ENCODE data around the gene KCNQ2. TPM values are rescaled to one million over a fixed set of nuclear protein-coding genes. Genes with fewer than 3 reads are reported as not detected.
"Not testable (repeated sequence)": the region's sequence is repeated elsewhere in the genome, so short reads cannot be mapped to it uniquely, and the experiment has no call there.

Gene KCNQ2
- total and polyA plus RNA-seq, 8 donors: 8.4 to 19.1 (median 14.1) TPM; not detected in 2

DNA sequence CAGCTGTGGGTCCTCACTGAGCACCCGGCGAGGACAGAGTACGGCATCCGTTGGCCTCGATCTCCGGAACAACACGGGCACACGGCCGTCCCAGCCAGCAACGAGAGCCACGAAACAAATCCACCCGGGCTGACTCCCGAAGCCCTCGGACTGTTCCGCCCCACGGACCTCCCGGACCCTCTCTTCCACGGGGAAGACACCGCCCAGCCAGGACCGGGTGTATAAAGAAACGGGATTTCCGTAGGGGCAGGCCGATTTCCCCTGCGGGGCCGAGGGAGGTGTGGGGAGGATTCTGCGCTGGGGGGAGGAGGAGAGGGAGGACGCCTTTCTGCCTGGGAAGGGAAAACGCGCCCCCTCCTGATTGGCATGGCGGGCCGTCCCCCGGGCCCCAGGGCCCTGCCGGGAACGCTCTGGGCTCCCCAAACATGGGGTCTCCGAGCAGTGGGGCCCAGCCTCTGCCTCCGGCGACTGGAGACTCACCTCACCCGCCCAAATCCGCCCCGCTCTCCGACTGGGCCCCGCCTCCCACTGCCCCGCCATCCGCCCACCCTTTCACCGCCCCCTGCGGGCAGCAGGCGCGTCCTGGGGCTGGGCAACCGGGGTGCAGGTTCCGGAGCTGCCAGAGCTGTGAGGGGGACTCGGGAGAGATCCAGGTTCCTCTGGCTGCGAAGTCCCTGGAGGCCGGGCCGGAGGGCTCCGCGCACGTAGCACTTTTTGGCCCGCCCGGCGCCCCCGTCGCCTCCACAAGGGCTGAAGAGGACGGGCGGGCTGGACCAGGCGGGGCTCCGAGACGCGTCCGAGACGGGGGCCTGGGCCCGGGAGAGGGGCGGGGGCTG is 47.4 kb upstream of the KCNQ2 start:
- peaks cover 0 to 9% of the 10 kb centered on the region in 2 donors for H3K9me3 ChIP-seq
- H3K36me3 ChIP-seq: peaks cover 0 to 19% of the 10 kb centered on the region in 2 donors
- DNase-seq: peak; percentile 77 to 88 (median 80)
- ATAC-seq: peak; percentile 64
- H3K4me3 ChIP-seq: peak overlapping the region; percentile 83 to 86
- TF ChIP-seq, protein P1, sequence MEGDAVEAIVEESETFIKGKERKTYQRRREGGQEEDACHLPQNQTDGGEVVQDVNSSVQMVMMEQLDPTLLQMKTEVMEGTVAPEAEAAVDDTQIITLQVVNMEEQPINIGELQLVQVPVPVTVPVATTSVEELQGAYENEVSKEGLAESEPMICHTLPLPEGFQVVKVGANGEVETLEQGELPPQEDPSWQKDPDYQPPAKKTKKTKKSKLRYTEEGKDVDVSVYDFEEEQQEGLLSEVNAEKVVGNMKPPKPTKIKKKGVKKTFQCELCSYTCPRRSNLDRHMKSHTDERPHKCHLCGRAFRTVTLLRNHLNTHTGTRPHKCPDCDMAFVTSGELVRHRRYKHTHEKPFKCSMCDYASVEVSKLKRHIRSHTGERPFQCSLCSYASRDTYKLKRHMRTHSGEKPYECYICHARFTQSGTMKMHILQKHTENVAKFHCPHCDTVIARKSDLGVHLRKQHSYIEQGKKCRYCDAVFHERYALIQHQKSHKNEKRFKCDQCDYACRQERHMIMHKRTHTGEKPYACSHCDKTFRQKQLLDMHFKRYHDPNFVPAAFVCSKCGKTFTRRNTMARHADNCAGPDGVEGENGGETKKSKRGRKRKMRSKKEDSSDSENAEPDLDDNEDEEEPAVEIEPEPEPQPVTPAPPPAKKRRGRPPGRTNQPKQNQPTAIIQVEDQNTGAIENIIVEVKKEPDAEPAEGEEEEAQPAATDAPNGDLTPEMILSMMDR (IDR thresholded peaks at IDR 0.05): no peak
- H3K27ac ChIP-seq: peak overlapping the region; percentile 86 to 95
- H3K4me1 ChIP-seq: peaks cover 11 to 32% of the 10 kb centered on the region in 2 donors
- intact Hi-C loops (cut with DNase I): no loop called here
- H3K27me3 ChIP-seq: peaks cover 0 to 14% of the 10 kb centered on the region in 2 donors

DNA sequence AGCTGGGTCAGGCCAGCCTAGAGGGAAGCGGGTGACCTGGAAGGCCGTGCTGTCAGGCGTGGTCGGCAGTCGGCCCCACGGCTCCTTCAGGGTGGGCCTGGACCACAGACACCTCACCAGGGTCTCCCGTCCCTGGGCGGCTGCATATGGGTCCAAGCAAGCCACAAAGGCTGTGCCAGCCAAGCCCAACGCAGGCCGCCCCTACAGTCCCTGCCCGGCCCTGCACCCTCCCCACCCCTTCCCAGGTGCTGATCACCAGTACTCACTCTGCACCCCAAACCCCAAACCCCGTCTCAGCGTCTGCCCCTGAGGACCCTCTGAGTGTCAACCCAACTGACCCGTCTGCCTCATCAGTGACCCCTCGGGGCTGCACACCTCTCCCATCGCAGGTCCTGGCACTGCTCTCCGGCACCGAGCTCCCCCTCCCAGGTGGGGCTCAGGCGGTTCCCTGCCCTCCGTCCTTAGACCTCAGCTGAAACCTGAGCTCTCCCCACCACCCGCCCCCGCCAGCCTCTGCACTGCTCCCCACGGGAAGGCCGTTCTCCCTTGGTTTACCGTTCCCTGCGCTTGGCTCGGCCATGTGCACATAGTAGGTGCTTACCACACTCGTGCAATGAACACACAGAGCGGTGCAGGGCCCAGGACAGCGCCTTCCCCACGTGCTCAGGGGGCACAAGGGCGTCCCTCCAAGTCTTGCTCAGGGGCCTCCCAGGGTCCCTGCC is 46.7 kb upstream of the KCNQ2 start:
- H3K27me3 ChIP-seq: peaks cover 0 to 14% of the 10 kb centered on the region in 2 donors
- peaks cover 0 to 19% of the 10 kb centered on the region in 2 donors for H3K36me3 ChIP-seq
- H3K4me3 ChIP-seq: peak overlapping the region; percentile 83 to 86
- peaks cover 11 to 32% of the 10 kb centered on the region in 2 donors for H3K4me1 ChIP-seq
- TF ChIP-seq, protein P1 (IDR thresholded peaks at IDR 0.05): no peak
- peak overlapping the region in 1 of 2 donors; percentile 86 for H3K27ac ChIP-seq
- peaks cover 0 to 9% of the 10 kb centered on the region in 2 donors for H3K9me3 ChIP-seq
- intact Hi-C loops (cut with DNase I): no loop called here
- no peak for ATAC-seq
- peak in 1 of 4 donors; percentile 74 for DNase-seq

DNA sequence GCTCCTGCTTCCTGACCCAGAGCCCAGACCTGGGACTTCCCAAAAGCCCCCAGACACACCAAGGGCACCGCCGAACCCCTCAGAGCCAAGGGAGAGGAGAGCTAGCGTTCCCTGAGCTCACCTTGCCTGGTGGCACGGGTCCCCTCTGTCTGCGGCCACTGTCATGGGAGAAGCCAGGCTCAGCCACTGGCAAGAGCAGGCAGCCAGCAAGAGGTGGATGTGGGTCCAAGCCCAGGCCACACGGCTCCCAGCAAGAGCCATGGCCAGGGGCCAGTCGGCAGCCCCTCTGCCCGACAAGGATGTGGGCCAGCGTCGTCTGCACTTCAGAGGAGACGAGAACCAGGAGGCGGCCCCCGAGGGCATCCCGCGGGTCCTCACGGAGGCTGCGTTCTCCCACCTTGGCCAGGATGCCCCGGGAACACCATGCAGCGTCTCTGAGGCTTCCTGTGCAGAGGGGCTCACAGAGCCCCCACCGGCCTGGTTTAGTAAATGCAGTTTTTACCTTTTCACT is 46.0 kb upstream of the KCNQ2 start:
- peaks cover 0 to 4% of the 10 kb centered on the region in 2 donors for H3K9me3 ChIP-seq
- peaks cover 0 to 14% of the 10 kb centered on the region in 2 donors for H3K27me3 ChIP-seq
- peak in 1 of 4 donors; percentile 79 for DNase-seq
- intact Hi-C loops (cut with DNase I): no loop called here
- H3K4me1 ChIP-seq: peaks cover 11 to 32% of the 10 kb centered on the region in 2 donors
- TF ChIP-seq, protein P1 (IDR thresholded peaks at IDR 0.05): no peak
- no peak for ATAC-seq
- peaks cover 0 to 14% of the 10 kb centered on the region in 2 donors for H3K36me3 ChIP-seq
- no peak overlapping the region for H3K4me3 ChIP-seq
- no peak overlapping the region for H3K27ac ChIP-seq

DNA sequence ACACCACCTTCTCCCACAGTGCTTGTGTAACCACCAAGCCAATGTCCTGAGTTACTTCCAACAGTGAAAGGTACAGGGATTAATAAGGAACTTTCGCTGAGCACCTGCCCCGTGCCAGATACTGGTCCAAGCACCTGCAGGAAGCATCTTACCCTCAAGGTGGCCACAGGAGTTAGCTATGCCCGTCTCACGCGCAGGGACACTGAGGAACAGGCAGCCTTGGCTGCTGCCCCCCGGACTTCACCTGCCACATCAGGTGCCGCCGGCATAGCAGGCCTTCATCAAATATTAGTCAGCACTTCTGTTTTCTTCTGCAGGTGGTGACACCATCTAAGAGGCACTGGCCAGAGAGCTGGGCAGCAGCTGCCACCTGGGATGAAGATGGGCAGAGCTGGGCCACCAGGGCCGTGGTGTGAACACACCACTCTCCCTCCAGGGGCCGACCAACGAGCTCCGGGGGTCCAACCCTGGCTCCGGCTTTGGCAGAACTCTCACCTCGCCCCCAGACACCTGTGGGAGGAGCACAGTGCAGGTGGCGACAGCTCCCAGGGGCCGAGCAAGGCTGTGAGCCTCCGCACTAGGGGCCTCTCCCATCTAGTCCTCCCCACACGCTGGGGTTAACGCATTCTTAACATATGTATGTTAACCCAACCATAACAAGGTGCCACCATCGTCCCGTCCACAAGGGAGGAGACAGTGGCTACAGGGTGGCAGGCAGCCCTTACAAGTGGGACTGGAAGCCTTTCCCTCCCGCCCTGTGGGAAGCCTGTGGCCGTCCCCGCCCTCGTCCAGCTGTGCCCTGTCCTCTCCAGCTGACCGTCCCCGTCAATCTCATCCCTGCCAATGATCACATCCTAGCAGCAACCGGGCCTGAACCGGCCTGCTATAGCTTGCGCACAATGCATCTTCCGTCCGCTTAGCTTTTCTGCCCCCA is 45.2 kb upstream of the KCNQ2 start:
- Histone ChIP-seq H3K27ac (no peak overlapping the region), H3K4me1 (peaks cover 11 to 31% of the 10 kb centered on the region in 2 donors), H3K4me3 (no peak overlapping the region), H3K27me3 (peaks cover 0 to 14% of the 10 kb centered on the region in 2 donors), H3K9me3 (no peaks in the 10 kb centered on the region), H3K36me3 (peaks cover 0 to 7% of the 10 kb centered on the region in 2 donors)
- TF ChIP-seq, protein P1 (IDR thresholded peaks at IDR 0.05): no peak
- DNase-seq (peak in 1 of 4 donors; percentile 71), ATAC-seq (no peak)
- intact Hi-C loops (cut with DNase I): no loop called here

DNA sequence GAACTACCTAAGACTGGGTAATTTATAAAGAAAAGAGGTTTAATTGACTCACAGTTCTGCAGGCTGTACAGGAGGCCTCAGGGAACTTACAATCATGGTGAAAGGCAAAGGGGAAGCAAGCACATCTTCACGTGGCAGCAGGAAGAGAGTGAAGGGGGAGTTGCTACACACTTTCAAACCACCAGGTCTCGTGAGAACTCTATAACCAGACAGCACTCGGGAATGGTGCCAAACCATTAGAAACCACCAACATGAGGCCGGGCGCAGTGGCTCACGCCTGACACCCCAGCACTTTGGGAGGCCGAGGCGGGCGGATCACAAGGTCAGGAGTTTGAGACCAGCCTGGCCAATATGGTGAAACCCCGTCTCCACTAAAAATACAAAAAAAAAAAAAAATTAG is 42.1 kb upstream of the KCNQ2 start:
- H3K36me3 ChIP-seq; ATAC-seq; H3K4me1 ChIP-seq; intact Hi-C loops (cut with DNase I); H3K4me3 ChIP-seq; H3K27ac ChIP-seq; H3K9me3 ChIP-seq; DNase-seq: not testable (repeated sequence)
- H3K27me3 ChIP-seq: peaks cover 0 to 33% of the 10 kb centered on the region in 2 donors
